Natural killer cell (primary cell): ENCODE results near the gene GTF3C2. TPM values are rescaled to one million over a fixed set of nuclear protein-coding genes. Genes with fewer than 3 reads are reported as not detected.
"Not testable (repeated sequence)": the region's sequence is repeated elsewhere in the genome, so short reads cannot be mapped to it uniquely, and the experiment has no call there.

ENCODE experiments used
- ATAC-seq, 3 donors: fragments of 150-1000 bp in 2 of 3; fragments of 200-7000 bp in 1 of 3; cut with Tn5 transposase; 1 replicate in 1 of 3; 2 replicates in 2 of 3; pipeline ENCODE4 v1.10.0; 2021; ENCODE audit warnings: mild to moderate bottlenecking in 2 of 3, moderate library complexity in 2 of 3
- DNase-seq, 2 donors: peaks; one replicate each; pipeline versions ENCODE4 v3.0.0 to v3.0.0-alpha.2; 2013 to 2021; ENCODE audit warnings: mixed read lengths in 1 of 2
- H3K27ac ChIP-seq: one replicate; pipeline ENCODE4 v1.5.1; 2013; ENCODE audit warnings: mild to moderate bottlenecking, low read length
- H3K27me3 ChIP-seq: one replicate; pipeline ENCODE4 v1.6.1; 2013; ENCODE audit warnings: low read length; ENCODE audit not compliant: control insufficient read depth, insufficient read depth
- H3K36me3 ChIP-seq: one replicate; pipeline ENCODE4 v1.6.1; 2013; ENCODE audit warnings: low read length; ENCODE audit not compliant: control insufficient read depth, insufficient read depth
- H3K4me1 ChIP-seq: one replicate; pipeline ENCODE4 v1.6.1; 2013; ENCODE audit warnings: low read length; ENCODE audit not compliant: control insufficient read depth, insufficient read depth
- H3K4me3 ChIP-seq: one replicate; pipeline ENCODE4 v1.5.1; 2013; ENCODE audit warnings: low read length
- H3K9me3 ChIP-seq: one replicate; pipeline ENCODE4 v1.6.1; 2013; ENCODE audit warnings: low read length; ENCODE audit not compliant: control insufficient read depth, insufficient read depth
- H3K27ac Mint-ChIP-seq, 2 donors: one replicate each; pipeline ENCODE4 v1.8.0; 2022; ENCODE audit warnings: mild to moderate bottlenecking in 2 of 2, mixed read lengths in 2 of 2, moderate library complexity in 1 of 2
- H3K27me3 Mint-ChIP-seq, 2 donors: one replicate each; pipeline ENCODE4 v1.8.0; 2022; ENCODE audit warnings: low read depth in 2 of 2, mixed read lengths in 2 of 2
- H3K36me3 Mint-ChIP-seq: one replicate; pipeline ENCODE4 v1.8.0; 2022; ENCODE audit warnings: mixed read lengths
- H3K4me1 Mint-ChIP-seq, 2 donors: one replicate each; pipeline ENCODE4 v1.8.0; 2022; ENCODE audit warnings: mixed read lengths in 2 of 2
- H3K4me3 Mint-ChIP-seq: one replicate; pipeline ENCODE4 v1.8.0; 2022; ENCODE audit warnings: mild to moderate bottlenecking, moderate library complexity, mixed read lengths
- H3K9me3 Mint-ChIP-seq, 2 donors: one replicate each; pipeline ENCODE4 v1.8.0; 2022; ENCODE audit warnings: mixed read lengths in 2 of 2
- WGBS: methylation state at CpG from one replicate; pipeline ENCODE4 v1.1.7; 2013; ENCODE audit warnings: missing lambda C conversion rate; ENCODE audit not compliant: insufficient coverage; 5-methylcytosine and 5-hydroxymethylcytosine counted together
- intact Hi-C: fragments of 100-400 bp; cut with micrococcal nuclease; formaldehyde crosslinking; loops from one replicate; pipeline ENCODE4 v1.14.2; 2022
- total RNA-seq, 4 donors: library from RNA; stranded (reverse); fragments of 120-200 nt in 1 of 4; gene quantifications; one replicate each; pipeline versions ENCODE4 v1.2.3 to v1.2.4, GENCODE V29; 2013 to 2022
- TF ChIP-seq, protein P1 (sequence below): fragments of 200-600 bp; IDR thresholded peaks from one replicate; pipeline ENCODE4 v1.8.0; 2022; ENCODE audit warnings: antibody characterized with exemption

Gene GTF3C2
- total RNA-seq, 3 donors from 2014 or later (not counting 1 experiment from before 2014, with no cell fraction given): 56.1 to 68.7 (median 59.7) TPM

- Mint-ChIP-seq H3K36me3 (no peaks in the 10 kb centered on the region), H3K27ac (peak overlapping the region; percentile 98 to 99), H3K9me3 (no peaks in the 10 kb centered on the region), H3K4me3 (peak overlapping the region; percentile 17), H3K27me3 (no peaks in the 10 kb centered on the region), H3K4me1 (peaks cover 18 to 23% of the 10 kb centered on the region in 2 donors)
- TF ChIP-seq, protein P1, sequence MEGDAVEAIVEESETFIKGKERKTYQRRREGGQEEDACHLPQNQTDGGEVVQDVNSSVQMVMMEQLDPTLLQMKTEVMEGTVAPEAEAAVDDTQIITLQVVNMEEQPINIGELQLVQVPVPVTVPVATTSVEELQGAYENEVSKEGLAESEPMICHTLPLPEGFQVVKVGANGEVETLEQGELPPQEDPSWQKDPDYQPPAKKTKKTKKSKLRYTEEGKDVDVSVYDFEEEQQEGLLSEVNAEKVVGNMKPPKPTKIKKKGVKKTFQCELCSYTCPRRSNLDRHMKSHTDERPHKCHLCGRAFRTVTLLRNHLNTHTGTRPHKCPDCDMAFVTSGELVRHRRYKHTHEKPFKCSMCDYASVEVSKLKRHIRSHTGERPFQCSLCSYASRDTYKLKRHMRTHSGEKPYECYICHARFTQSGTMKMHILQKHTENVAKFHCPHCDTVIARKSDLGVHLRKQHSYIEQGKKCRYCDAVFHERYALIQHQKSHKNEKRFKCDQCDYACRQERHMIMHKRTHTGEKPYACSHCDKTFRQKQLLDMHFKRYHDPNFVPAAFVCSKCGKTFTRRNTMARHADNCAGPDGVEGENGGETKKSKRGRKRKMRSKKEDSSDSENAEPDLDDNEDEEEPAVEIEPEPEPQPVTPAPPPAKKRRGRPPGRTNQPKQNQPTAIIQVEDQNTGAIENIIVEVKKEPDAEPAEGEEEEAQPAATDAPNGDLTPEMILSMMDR: no peak
- H3K4me1 ChIP-seq: peaks cover 18% of the 10 kb centered on the region
- H3K9me3 ChIP-seq: no peaks in the 10 kb centered on the region
- no peak overlapping the region for H3K27ac ChIP-seq
- ATAC-seq (no peak), DNase-seq (no peak)
- intact Hi-C loops: no loop called here
- peaks cover 1% of the 10 kb centered on the region for H3K36me3 ChIP-seq
- 88% methylated on average over 8 of the region's 8 CpGs for WGBS
- no peaks in the 10 kb centered on the region for H3K27me3 ChIP-seq
- H3K4me3 ChIP-seq: no peak overlapping the region
Observed at GRCh38 chr2:27320958-27321543, 35.5 kb downstream of the GTF3C2 start.

DNA sequence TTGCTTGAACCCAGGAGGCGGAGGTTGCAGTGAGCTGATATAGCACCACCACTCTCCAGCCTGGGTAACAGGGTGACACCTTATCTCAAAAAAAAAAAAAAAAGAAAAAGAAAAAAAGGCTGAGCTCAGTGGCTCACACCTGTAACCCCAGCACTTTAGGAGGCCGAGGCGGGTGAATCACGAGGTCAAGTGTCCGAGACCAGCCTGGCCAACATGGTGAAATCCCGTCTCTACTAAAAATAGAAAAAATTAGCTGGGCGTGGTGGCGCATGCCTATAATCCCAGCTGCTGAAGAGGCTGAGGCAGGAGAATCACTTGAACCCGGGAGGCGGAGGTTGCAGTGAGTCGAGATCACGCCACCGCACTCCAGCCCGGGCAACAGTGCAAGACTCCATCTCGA lies 36.7 kb downstream of the GTF3C2 start:
- H3K4me1 Mint-ChIP-seq: peaks cover 21 to 23% of the 10 kb centered on the region in 2 donors
- H3K4me3 ChIP-seq, intact Hi-C loops, H3K9me3 Mint-ChIP-seq, DNase-seq, H3K36me3 Mint-ChIP-seq, ATAC-seq, H3K27me3 Mint-ChIP-seq, H3K27ac Mint-ChIP-seq, H3K36me3 ChIP-seq, H3K4me3 Mint-ChIP-seq, H3K27ac ChIP-seq, H3K27me3 ChIP-seq, H3K9me3 ChIP-seq: not testable (repeated sequence)
- peaks cover 18% of the 10 kb centered on the region for H3K4me1 ChIP-seq
- 98% methylated on average over 15 of the region's 15 CpGs for WGBS

DNA sequence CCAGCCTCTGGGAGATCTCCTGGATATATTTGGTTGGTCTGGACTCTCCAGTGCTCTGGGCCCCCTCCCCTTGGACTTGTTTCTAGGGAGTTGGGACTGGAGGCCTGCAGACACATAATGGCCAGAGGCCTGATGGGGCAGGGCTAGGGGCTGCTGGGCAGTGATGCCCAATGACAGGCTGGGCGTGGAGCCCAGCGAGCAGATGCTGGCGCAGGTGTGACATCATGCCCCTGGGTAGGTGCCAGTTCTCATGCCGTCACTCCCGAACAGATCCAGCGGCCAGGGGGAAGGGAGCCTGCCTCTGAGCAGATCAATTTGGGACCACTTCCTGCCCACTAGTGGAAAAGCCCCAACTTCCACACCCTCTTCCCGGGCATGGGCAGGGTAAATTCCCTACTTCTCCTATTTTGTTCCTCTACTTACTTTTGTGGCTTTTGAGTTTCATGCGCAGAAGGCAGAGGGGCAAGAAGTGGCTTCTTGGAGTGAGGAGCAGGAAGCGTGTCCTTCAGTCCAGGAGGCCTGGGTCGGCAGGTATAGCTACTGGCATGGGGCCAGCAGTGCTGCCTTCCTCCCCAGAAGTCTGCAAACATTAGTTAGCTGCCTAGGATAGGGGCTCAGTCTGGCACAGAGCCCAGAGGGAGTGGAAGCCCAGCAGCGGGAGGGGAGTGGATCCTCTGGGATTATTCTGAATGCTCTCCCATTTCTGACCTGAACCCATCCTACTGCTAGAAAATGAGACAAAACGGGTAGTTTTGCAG lies 39.7 kb downstream of the GTF3C2 start:
- 93% methylated on average over 12 of the region's 12 CpGs for WGBS
- H3K36me3 Mint-ChIP-seq: no peaks in the 10 kb centered on the region
- TF ChIP-seq, protein P1: no peak
- Histone ChIP-seq H3K9me3 (no peaks in the 10 kb centered on the region), H3K27ac (no peak overlapping the region), H3K36me3 (no peaks in the 10 kb centered on the region), H3K27me3 (no peaks in the 10 kb centered on the region), H3K4me1 (no peaks in the 10 kb centered on the region), H3K4me3 (no peak overlapping the region)
- no peaks in the 10 kb centered on the region for H3K9me3 Mint-ChIP-seq
- H3K27me3 Mint-ChIP-seq: no peaks in the 10 kb centered on the region
- ATAC-seq (no peak), DNase-seq (no peak)
- H3K27ac Mint-ChIP-seq: no peak overlapping the region
- H3K4me3 Mint-ChIP-seq: no peak overlapping the region
- intact Hi-C loops: no loop called here
- H3K4me1 Mint-ChIP-seq: peaks cover 6 to 11% of the 10 kb centered on the region in 2 donors

DNA sequence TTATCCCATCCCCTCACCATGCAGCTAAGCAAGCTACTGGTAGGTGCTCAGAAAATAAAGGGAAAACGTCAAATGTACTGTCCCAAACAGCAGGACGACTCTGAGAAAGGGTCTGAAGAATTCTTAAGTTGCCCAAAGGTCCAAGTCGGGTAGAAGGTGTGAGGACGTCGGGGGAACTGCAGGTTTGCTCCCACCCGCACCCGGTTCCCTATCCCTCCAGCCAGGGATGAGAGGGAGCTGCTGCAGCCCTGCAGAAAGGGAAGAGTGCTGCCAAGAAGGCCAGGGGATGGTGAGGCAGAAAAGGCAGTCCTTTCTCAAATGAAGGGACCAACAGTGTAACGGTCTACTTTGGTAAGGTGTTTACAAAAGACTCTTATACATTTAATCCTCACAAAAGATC lies 41.4 kb downstream of the GTF3C2 start:
- intact Hi-C loops: no loop called here
- Mint-ChIP-seq H3K4me3 (no peak overlapping the region), H3K9me3 (no peaks in the 10 kb centered on the region), H3K27ac (no peak overlapping the region), H3K4me1 (peaks cover 0 to 5% of the 10 kb centered on the region in 2 donors), H3K36me3 (no peaks in the 10 kb centered on the region), H3K27me3 (no peaks in the 10 kb centered on the region)
- no peak overlapping the region for H3K4me3 ChIP-seq
- no peak overlapping the region for H3K27ac ChIP-seq
- no peaks in the 10 kb centered on the region for H3K9me3 ChIP-seq
- DNase-seq (no peak), ATAC-seq (no peak)
- 95% methylated on average over 8 of the region's 8 CpGs for WGBS
- H3K27me3 ChIP-seq: no peaks in the 10 kb centered on the region
- H3K36me3 ChIP-seq: peaks cover 4% of the 10 kb centered on the region
- H3K4me1 ChIP-seq: no peaks in the 10 kb centered on the region
- TF ChIP-seq, protein P1: no peak
